ENCODE measurements around the gene UCK2. TPM values are rescaled to one million over a fixed set of nuclear protein-coding genes. Genes with fewer than 3 reads are reported as not detected.

UCK2 gene
- total RNA-seq, 1 experiment from 2014 or later = 91.2 TPM

DNA sequence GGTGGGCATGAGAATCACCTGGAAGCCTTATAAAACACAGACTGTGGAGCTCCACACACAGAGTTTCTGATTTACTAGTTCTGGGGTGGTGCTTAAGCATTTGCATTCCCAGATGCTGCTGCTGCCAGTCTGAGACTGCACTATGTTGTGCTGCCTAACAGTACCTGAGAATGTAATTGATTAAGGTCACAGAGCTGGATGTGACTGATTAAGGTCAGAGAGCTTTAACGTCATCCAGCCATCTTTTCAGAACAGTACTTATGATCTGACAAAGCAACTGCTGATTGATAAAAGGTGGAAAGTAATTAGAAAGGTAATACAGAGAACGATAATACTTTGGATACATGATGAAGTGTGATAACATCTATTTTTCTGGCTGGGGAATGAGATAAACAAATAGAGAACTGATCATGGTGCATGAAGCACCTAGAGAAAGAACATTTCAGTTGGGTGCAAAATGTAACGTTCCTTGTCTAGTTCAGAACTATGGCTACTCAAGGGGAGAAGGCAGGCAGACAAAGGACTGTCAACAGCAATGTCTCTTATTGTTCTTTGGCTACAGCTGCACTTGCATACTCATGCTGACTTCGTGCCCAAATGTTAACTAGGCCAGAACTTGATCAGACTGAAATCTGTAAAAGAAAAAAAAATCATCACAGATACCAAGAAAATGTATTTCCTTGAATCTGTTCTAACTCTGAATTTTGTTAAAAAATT, 3.7 kb upstream of the UCK2 start:
- no peaks in the 10 kb centered on the region for H3K9me3 ChIP-seq (ENCODE audit: control insufficient read depth, insufficient read depth, low read depth, low read length)
- BruUV-seq (replicated peaks) = no TSS peak
- in situ Hi-C loops (cut with HindIII; ENCODE audit: low pct_unique_long_range_greater_than_20kb, low sequenced_read_pairs) (no loop called here), intact Hi-C loops (cut with micrococcal nuclease; ENCODE audit: unreplicated experiment) (no loop called here)
- TF ChIP-seq TCF7L2 (IDR thresholded peaks at IDR 0.05; ENCODE audit: low read depth, low read length) (no peak), CTCF (IDR thresholded peaks at IDR 0.05) (no peak), SIN3A (IDR thresholded peaks at IDR 0.05; ENCODE audit: borderline replicate concordance, insufficient read depth, low read depth, low read length) (no peak), POLR2AphosphoS5 (IDR thresholded peaks at IDR 0.05; ENCODE audit: low read depth, low read length) (no peak)
- TF ChIP-seq, protein P1, sequence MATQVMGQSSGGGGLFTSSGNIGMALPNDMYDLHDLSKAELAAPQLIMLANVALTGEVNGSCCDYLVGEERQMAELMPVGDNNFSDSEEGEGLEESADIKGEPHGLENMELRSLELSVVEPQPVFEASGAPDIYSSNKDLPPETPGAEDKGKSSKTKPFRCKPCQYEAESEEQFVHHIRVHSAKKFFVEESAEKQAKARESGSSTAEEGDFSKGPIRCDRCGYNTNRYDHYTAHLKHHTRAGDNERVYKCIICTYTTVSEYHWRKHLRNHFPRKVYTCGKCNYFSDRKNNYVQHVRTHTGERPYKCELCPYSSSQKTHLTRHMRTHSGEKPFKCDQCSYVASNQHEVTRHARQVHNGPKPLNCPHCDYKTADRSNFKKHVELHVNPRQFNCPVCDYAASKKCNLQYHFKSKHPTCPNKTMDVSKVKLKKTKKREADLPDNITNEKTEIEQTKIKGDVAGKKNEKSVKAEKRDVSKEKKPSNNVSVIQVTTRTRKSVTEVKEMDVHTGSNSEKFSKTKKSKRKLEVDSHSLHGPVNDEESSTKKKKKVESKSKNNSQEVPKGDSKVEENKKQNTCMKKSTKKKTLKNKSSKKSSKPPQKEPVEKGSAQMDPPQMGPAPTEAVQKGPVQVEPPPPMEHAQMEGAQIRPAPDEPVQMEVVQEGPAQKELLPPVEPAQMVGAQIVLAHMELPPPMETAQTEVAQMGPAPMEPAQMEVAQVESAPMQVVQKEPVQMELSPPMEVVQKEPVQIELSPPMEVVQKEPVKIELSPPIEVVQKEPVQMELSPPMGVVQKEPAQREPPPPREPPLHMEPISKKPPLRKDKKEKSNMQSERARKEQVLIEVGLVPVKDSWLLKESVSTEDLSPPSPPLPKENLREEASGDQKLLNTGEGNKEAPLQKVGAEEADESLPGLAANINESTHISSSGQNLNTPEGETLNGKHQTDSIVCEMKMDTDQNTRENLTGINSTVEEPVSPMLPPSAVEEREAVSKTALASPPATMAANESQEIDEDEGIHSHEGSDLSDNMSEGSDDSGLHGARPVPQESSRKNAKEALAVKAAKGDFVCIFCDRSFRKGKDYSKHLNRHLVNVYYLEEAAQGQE (IDR thresholded peaks at IDR 0.05; ENCODE audit: insufficient read depth in 1 of 2, low read depth in 2 of 2, low read length in 1 of 2) = no peak
- H3K27ac ChIP-seq (ENCODE audit: low read length) = no peak overlapping the region
- H3K4me3 ChIP-seq (ENCODE audit: low read depth in 2 of 2, low read length in 2 of 2) = no peak overlapping the region
- no peaks in the 10 kb centered on the region for H3K36me3 ChIP-seq (ENCODE audit: control insufficient read depth, insufficient read depth, low read length)
- ChIA-PET CTCF (no interaction called here), POLR2A (interaction anchor here (0.7 kb wide), 1 partner anchor 34 kb away, joined by 14 read pairs; no protein-coding TSS in a partner anchor)
- ATAC-seq (no peak), DNase-seq (ENCODE audit: low read depth, low spot score) (no peak)
- H3K27me3 ChIP-seq (ENCODE audit: control insufficient read depth, insufficient read depth, low read length) = no peaks in the 10 kb centered on the region
- peaks cover 5% of the 10 kb centered on the region; the same call in 1 of the 2 replicates for H3K4me1 ChIP-seq (ENCODE audit: control insufficient read depth, insufficient read depth, low read length)

DNA sequence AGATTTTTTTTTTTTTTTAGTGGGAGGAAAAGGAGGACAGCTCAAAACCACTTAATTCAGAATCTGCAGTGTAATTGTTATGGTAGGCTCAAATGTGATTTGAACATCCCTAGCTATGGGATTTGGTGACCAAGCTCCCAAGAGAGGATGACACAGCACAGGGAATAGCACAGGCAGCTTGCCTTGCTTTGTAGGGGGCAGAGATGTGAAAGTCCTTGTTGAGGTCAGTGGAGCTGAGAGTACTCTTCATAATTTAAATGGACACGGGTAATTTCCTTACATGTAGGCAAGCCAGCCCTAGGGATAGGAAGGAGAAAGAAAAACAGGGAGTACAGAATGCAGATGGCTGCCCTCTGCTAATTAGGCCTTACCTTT, 3.2 kb upstream of the UCK2 start:
- ChIA-PET POLR2A (no interaction called here), CTCF (no interaction called here)
- TF ChIP-seq SIN3A (IDR thresholded peaks at IDR 0.05; ENCODE audit: borderline replicate concordance, insufficient read depth, low read depth, low read length) (no peak), CTCF (IDR thresholded peaks at IDR 0.05) (no peak), TCF7L2 (IDR thresholded peaks at IDR 0.05; ENCODE audit: low read depth, low read length) (no peak), POLR2AphosphoS5 (IDR thresholded peaks at IDR 0.05; ENCODE audit: low read depth, low read length) (no peak)
- TF ChIP-seq, protein P1 (IDR thresholded peaks at IDR 0.05; ENCODE audit: insufficient read depth in 1 of 2, low read depth in 2 of 2, low read length in 1 of 2) = no peak
- DNase-seq (ENCODE audit: low read depth, low spot score) = no peak
- Histone ChIP-seq H3K9me3 (ENCODE audit: control insufficient read depth, insufficient read depth, low read depth, low read length) (no peaks in the 10 kb centered on the region), H3K27ac (ENCODE audit: low read length) (no peak overlapping the region), H3K4me1 (ENCODE audit: control insufficient read depth, insufficient read depth, low read length) (peaks cover 5% of the 10 kb centered on the region; the same call in 1 of the 2 replicates), H3K27me3 (ENCODE audit: control insufficient read depth, insufficient read depth, low read length) (no peaks in the 10 kb centered on the region), H3K4me3 (ENCODE audit: low read depth in 2 of 2, low read length in 2 of 2) (no peak overlapping the region), H3K36me3 (ENCODE audit: control insufficient read depth, insufficient read depth, low read length) (no peaks in the 10 kb centered on the region)
- no TSS peak for BruUV-seq (replicated peaks)
- no peak for ATAC-seq
- in situ Hi-C loops (cut with HindIII; ENCODE audit: low pct_unique_long_range_greater_than_20kb, low sequenced_read_pairs) (no loop called here), intact Hi-C loops (cut with micrococcal nuclease; ENCODE audit: unreplicated experiment) (no loop called here)
